NCI-H446 treated with DMSO at 0.1 percent for 48 hours (cell line): ENCODE data around the gene POLR2F.

Source experiments
- DNase-seq: peaks from one replicate; lab custom pipeline; 2025; lab: John Stamatoyannopoulos, UW

Gene POLR2F

GRCh38 chr22:37982151-37982785 is 28.8 kb downstream of the POLR2F start:
- no peak for DNase-seq

- DNase-seq: no peak
These were observed 29.7 kb downstream of the POLR2F start for GRCh38 chr22:37982938-37983859.

- DNase-seq: no peak
These were observed 30.6 kb downstream of the POLR2F start, which contains the start of gene SOX10 for GRCh38 chr22:37983860-37984791. TSS of gene SOX10 (minus strand) at chr22:37984555. CDS start at chr22:37983784, 771 bp downstream.

- no peak for DNase-seq
These were observed 31.6 kb downstream of the POLR2F start for GRCh38 chr22:37985050-37985585.

- DNase-seq: no peak
These were observed 32.3 kb downstream of the POLR2F start for GRCh38 chr22:37985751-37986281.

GRCh38 chr22:37986371-37986770 is 32.9 kb downstream of the POLR2F start:
- DNase-seq: no peak

- no peak for DNase-seq
These were observed 35.9 kb downstream of the POLR2F start for GRCh38 chr22:37989146-37990045.

- no peak for DNase-seq
These were observed 36.8 kb downstream of the POLR2F start for GRCh38 chr22:37990301-37990700.

GRCh38 chr22:37990862-37991261 is 37.4 kb downstream of the POLR2F start:
- no peak for DNase-seq

- DNase-seq: no peak
These were observed 38.4 kb downstream of the POLR2F start for GRCh38 chr22:37991731-37992442.

GRCh38 chr22:37994049-37994448 is 40.5 kb downstream of the POLR2F start:
- no peak for DNase-seq

- DNase-seq: no peak
These were observed 41.5 kb downstream of the POLR2F start for GRCh38 chr22:37994982-37995381.

- DNase-seq: no peak
These were observed 42.0 kb downstream of the POLR2F start for GRCh38 chr22:37995460-37995859.

- DNase-seq: no peak
These were observed 42.6 kb downstream of the POLR2F start for GRCh38 chr22:37996079-37996478.

- no peak for DNase-seq
These were observed 43.2 kb downstream of the POLR2F start for GRCh38 chr22:37996515-37997246.

- DNase-seq: no peak
These were observed 45.0 kb downstream of the POLR2F start for GRCh38 chr22:37998543-37998942.

- DNase-seq: no peak
These were observed 45.7 kb downstream of the POLR2F start for GRCh38 chr22:37999236-37999635.

GRCh38 chr22:37999640-38000272 is 46.3 kb downstream of the POLR2F start:
- peak; percentile 56 for DNase-seq

- DNase-seq: no peak
These were observed 52.4 kb downstream of the POLR2F start for GRCh38 chr22:38005943-38006342.
